Stimulated activated naive CD8-positive, alpha-beta T cell treated with anti-CD3 and anti-CD28 coated beads, Interleukin-15, Interleukin-2, amounts not matched to agents 100 U/mL and 50 U/mL, for 24 hours (primary cell): ENCODE data around the gene PKNOX2.

Experiments
- ATAC-seq: fragments of 150-1000 bp; cut with Tn5 transposase; one replicate; pipeline ENCODE4 v1.10.0; 2021
- DNase-seq: peaks from one replicate; pipeline ENCODE4 v3.0.0; 2021

Gene PKNOX2

DNA sequence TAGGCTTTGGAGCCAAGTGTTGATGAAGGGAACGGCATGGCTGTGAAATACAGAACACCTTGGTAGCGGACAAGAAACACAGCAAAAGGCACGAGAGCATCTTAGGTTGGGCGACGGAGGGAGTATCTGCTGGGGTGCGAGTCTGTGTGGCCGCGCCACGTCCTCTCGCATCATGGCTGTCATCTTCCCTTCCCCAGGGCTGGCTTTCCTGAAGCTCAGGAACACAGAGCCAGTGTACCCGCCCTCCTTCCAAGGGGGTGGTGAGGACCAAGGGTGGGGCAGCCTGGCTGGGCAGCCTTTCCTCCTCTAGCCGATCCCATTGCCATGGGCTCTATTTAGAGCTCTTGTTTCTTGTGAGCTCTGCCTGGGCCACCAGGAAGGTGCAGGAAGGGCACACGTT lies 177.1 kb downstream of the PKNOX2 start:
- ATAC-seq: no peak
- no peak for DNase-seq

DNA sequence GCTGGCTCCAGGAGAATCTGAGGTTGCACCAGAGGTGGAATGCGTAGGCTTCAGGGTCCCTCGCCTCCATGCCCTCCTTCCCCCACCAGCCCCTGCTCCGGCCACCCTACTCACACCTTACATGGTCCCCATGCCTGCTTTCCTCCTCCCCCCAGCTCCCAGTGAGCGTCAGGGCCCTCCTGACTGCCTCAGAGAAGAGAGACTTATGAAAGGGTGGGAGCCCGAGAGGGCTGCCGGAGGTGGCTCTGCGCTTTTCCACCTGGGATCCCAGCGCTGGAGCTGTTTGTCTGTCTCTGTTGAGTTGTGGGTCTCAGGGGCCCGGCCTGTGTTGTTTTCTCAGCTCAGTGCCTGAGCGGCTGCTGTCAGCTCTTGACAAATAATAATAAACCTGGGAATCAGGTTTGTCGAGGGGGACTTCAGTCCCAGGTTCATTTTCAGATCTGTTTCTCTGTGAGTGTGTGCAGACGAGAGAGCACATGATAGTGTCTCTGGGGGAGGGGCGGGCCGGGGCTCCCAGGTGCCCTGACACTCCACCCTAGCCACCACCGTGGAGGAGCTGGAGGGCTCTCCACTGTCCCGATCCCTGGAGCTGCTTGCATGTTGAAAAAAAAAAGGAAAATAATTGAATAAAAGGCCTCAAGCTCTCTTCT lies 177.9 kb downstream of the PKNOX2 start:
- no peak for DNase-seq
- ATAC-seq: no peak

DNA sequence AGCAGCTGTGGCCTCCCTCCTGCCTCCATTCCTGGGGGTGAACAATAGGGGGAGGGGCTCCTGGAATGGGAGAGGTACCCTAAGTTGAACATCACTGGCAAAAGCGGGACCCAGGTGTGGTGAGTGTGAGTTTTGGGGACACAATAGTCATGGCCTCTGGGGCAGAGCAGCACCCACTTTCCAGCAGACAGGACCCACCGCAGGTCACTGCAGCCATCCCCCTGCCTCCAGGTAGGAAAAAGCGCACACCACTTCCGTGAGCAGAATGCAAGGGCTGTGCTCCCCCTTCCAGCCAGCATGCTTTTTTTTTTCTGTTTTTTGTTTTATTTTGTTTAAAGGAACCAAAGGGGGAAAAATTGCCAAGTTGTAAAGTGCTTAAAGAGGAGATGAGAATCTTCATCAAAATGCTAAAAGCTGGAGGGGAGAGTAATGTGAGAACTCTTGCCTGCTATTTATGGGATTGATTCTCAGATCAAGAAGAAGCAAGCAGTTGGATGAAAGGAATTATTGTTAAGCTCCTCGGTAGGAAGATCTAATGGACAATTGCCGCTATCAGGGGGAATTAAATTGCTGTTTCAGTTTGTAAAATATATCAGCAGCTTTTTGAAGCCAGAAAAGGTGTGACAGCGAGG lies 178.7 kb downstream of the PKNOX2 start:
- DNase-seq (no peak), ATAC-seq (no peak)

DNA sequence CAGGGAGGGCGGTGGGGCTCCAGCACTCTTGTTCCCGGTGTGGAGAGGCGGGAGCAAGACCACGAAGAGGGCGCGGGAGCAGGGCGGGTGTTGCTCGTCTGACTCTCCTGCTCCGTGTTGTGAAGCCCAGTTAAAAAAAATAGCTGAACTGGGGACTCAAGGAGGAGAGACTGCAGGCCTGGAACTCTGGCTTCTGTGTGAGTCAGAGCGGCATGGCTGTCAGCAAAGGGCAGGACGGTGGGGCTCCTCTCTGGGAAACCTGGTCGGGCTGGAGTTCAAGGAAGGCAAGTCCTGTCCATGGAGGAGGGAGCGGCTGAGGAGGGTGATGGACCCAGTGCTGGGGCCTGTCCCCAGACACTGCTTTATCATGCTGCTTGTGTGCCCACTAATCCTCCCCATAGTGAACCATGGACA lies 179.2 kb downstream of the PKNOX2 start:
- no peak for DNase-seq
- no peak for ATAC-seq

DNA sequence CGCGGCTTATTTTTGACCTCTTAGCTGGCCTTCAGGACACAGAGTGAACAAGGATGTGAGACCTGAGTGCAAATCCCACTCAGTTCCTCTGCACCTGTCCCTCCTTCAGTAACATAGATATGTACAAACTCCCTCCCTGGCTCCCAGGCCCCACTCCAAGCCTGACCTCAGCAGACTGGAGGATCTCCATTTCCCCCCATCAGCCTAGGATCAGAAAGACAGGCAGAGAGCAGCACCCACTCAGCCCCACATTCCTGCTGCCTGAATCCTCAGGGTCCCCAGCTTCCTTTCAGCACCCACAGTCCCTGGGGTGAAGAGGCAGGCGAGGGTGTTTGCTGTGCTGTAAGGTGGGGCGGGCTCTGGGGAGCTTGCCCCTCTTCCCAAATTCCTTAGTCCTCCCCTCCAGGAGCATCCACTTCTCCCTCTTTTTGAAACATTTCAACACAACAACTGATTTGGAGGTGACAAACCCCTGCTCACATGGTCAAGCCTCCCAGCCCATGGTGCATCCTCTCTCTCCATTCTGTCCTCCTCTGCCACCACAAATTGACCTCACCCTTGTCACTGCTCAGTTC lies 180.4 kb downstream of the PKNOX2 start:
- DNase-seq: no peak
- no peak for ATAC-seq

DNA sequence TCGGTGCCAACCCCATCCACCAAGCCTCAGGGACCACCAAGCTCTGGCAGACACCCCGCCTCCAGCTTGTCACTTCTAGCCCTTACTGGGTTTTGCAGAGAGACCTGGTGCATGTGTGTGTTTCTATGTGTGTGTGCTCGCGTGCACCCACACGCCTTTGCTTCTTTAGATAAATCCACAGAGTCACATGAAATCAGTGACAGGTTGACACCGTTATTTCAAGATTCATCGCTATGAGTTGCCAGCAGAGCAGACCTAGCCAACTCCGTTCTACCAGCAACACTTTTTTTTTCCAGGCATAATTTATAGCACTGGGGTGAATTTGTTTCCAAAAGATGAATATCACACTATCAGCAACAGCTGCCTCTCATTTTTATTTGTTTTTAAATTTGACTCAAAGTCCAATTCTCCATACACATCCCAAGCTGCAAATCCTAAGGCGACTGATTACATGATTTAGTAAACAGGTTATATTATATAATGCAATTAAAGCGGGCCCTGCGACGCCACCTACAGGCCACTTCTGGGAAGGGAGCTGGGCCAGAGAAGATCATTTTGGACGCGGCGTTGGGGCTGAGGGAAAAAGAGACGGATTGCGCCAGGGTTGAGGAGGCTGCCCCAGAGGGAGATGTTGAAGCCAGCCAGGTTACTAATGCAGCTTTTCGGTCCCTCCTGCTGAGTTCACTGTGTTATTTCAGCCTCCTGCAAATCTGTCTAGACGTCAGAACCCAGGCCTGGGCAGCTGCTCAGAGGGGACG lies 181.0 kb downstream of the PKNOX2 start:
- peak; percentile 55 for DNase-seq
- ATAC-seq: no peak

DNA sequence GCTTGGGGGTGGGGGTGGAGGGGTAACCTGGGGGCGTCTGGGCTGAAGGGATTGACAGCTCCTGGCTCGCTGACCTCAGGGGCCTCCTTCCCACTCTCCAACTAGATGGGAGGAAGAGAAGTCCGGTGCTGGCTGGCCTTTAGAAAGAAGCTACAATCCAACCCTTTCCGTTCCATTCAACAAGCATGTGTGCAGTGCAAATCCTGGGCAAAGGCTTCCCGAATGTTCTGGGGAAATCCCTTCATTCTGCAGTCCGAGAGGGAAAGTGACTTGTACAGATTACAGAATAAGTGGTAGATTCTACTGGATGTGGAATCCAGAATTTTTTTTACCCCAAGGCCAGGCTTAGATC lies 181.6 kb downstream of the PKNOX2 start:
- DNase-seq: no peak

DNA sequence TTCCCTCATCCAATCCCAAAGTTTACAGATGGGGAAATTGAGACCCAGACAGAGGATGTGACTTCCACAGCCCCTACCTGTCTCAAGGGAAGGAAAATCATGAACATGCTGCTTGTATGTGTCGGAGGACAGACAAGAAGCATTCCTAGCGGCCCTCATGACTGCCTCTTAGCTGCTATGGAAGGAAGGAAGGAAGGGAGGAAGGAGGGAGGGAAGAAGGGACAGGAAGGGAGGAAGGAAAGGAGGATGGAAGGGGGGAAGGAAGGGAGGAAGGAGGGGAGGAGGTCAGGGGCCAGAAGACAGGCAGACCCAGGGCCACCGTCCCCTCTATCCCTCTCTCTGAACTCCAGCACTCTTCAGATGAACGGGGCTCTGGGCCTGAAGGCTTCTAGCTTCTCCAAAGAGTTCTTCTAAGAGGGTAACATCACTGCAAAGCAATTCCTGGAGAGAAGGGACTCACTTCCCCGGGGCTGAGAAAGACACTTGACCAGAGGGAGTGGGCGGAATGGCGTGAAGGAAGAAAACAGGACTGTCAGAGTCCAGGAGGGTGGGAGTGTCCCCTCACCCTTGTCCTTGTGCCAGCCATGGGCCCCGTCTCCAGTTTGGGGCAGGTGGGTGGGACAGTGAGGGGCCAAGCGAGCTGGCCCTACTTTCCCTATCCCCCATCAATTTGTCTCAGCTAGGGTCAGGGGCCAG lies 182.2 kb downstream of the PKNOX2 start:
- ATAC-seq: no peak
- no peak for DNase-seq

More for the DNA sequence above, 181.6 kb downstream of the PKNOX2 start:
- no peak for ATAC-seq

DNA sequence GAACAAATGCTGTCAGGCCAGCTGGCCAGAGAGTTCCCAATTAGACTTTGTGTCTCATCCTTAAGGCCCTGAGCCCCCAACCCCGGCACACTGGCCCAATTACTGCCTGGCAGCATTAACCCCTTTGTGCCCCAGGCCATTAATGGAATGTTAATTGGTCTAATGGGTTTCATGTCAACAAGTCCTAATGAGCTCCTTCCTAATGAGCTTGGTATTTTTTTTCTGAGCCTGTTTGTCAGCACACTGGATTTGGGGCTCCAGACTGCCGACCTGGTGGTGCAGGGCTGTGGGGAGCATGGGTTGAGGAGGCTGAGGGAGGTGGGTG lies 182.7 kb downstream of the PKNOX2 start:
- ATAC-seq (no peak), DNase-seq (no peak)

DNA sequence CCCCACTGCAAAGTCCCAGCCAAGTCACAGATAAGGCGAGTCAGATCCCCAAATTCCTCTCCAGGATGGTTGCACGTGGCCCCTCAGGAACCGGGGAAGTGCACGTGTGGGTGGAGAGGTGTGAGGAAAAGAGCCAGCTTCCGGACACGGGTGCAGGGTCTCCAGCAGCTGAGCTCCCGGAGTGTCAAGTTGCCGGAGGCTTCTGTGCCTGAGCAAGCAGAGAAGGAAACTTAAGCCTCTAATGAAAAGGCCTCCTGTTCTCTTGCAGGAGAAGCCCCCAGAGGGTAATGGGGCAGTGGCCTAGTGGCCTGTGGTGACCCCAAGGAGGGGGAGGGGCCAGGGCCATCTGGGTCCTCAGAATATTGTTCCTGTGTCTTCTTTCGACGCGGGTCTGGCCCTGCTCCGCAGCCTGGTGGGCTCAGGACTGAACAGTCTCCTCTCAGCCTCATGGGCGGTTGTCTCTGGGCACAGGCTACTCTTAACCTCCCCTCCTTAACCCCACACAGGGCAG lies 183.6 kb downstream of the PKNOX2 start:
- DNase-seq (no peak), ATAC-seq (no peak)

DNA sequence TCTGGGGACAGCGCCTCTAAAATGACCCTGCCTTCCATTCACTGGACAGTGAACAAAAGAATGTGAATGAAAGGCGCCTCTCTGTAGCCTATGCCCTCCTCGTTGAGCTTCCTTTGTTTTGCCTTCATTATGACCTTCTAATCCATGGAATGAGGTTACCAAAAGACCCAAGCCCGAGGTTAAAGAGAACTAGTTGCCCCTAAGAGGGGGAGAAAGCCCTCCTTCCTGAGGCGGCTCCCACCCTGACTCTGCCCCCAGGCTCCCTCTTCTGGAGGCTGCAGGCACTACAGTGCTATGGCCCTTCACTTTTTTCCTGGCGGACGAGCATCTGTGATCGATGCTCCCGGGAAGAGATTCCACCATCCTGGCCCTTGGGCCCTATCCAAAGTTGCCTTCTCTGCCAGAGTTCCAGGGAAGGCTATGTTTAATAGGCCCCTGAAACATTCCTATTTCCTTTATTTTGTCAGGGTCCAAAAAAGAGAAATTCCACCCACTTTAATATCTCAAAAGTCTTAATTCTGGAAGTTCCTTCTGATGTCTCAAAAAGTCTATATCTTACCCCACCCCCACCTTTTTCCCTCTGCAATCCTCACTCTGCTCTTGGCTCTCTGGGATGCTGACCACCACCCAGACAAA lies 184.2 kb downstream of the PKNOX2 start:
- DNase-seq (peak; percentile 70), ATAC-seq (no peak)

DNA sequence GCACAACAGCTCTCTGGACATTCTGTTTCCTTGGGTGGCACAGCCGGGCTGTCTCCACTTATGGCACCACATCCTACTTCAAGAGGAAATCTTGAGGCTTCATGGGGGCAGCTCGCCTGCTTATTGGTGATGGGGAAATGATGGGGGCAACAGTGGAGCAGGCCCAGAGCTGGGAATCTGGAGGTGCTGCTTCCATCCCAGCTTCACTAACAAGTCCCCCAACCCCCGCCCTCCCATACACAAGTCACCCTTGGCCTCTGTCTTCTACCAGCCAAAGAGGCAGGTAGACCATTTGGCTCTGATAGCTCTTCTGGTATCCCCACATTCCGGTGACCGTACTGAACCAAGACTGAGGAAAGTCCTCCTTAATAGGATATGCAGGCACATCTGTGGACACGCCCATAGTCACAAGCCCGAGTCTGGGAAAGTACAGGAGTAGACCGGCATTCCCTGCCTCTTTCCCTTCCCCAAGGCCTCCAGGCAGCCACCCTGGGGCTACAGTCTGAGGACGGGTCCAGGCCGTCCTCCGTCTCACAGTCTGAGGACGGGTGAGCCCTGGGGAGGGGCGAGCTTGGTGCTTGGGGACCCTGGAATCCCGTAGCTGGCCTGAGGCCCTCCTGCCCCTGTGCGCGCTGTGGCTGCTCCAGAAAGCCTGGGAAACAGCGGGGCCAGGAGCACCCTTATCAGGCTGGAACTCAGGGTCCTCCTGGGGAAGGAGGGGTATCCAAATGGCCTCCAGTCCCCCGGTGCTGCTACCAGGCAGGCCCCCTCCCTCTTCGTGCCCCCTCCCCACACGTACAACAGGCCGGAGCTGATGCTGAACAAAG lies 185.9 kb downstream of the PKNOX2 start:
- no peak for ATAC-seq
- no peak for DNase-seq

DNA sequence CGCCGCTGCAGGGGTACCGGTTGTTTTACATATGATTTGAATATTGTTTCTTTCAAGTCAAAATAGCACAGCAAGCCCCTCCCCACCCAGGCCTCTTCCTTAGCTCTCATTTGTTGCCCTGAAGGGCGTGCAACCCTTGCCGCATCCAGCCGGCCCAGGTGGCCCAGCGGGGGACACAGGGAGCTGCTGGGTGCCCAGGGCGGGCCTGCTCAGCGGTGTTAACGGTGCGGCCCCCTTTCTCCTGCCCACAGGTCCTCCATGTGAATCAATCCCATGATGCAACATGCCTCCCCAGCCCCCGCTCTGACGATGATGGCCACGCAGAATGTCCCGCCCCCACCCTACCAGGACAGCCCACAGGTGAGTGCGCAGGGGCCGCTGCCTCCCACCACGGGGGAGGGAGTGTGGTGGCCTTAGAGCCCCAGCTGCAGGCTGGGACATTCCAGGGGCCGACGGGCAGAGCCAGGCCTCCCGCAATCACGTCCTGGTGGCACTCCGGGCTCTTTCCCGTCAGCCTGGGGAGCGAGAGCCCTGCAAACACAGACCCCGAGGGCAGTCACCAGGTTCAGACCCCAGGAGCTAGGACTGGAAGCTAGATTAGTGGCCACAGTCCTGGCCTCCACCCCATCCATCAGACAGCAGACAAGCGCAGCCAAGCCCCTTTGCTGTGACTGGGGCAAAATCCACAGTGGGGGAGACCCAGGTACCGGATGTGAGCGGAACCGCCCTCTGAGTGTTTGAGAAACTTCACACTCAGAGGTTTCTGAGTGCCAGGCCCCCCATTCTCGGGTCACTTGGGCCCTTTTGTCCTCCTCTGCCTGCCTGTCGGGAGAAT lies 186.7 kb downstream of the PKNOX2 start:
- no peak for DNase-seq
- ATAC-seq: no peak

DNA sequence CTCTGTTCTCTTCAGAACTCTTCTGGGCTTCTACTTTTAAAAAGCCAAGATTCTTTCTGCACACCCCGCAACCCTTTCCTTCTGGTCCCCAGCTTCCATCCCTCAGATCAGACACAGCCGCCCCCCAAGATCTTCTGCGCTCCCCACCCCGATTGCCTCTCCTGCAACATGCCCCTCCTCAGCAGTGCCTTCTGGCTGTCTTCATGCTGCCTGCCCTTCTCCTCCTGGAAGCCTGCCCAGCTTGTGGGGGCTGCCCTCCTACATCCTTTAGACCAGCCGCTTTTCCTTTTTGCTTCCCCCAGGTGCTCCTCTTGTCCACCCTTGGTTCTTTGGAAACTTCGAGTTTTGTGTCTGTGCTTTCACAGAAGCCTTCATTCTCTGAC lies 187.3 kb downstream of the PKNOX2 start:
- DNase-seq: no peak
- no peak for ATAC-seq

DNA sequence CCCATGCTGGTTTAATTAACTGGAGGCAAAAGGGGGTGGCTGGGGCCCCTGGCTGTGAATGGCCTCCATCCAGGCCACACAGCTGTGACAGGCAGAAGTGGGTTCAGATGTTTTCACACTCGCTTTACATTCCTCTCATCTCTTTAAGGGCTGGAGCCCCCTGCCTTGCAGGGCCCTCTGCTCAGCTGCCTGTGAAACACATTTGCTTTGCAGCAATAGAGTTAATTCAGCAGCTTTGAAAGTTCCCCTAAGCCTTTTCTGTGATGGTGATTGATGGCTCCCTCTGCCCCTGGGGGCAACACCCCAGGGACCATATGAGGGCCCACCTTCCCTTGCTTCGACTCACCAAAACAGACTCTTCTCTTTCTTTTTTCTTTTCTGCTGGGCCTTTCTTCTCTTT lies 192.2 kb downstream of the PKNOX2 start:
- DNase-seq (no peak), ATAC-seq (no peak)

DNA sequence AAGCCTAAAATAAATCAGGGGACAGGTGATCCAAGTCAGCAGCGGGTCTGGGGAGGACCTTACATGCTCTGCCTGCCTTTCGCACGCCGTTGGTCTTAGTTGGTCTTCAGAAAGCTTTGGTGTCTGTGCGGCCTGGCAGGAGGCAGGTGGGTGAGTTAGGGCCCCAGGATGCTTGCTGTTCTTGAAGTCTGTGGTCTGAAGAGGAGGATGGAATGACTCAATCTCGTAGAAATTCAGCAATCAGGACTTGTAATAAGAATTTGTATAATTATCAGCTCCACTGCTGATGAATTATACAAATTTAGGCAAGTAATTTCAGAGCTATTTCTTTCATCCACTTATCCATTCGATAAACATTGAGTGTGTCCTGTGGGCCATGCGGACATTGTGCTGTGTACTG lies 193.0 kb downstream of the PKNOX2 start:
- ATAC-seq: no peak

DNA sequence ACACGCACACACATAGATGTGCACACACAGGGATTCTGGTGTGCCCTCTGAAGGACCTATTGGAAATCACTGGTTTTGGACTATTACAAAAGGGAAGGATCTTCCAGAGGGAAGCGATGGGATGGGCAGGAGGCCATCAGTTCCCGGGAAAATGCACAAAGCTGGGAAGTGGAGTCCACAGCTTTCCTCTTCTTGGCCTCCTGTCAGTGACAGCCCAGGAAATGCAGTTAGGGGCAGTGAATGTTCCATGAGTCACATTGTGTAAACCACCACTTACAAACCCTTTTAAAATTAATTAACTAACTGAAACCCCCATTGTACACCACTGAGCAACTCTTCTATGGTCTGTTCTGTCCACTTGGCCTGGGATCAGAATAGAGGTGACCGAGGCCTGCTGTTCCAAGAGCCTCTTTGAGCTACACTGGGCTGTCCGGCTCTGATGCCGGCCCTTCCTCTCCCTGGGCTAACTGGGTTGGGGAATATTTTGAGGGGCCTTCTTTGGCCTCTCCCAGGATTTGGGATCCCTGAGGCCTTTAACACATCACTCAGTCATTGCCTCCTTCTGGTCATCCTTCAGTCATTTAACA lies 193.8 kb downstream of the PKNOX2 start:
- no peak for ATAC-seq
- no peak for DNase-seq

More for the DNA sequence above, 193.0 kb downstream of the PKNOX2 start:
- DNase-seq: no peak

DNA sequence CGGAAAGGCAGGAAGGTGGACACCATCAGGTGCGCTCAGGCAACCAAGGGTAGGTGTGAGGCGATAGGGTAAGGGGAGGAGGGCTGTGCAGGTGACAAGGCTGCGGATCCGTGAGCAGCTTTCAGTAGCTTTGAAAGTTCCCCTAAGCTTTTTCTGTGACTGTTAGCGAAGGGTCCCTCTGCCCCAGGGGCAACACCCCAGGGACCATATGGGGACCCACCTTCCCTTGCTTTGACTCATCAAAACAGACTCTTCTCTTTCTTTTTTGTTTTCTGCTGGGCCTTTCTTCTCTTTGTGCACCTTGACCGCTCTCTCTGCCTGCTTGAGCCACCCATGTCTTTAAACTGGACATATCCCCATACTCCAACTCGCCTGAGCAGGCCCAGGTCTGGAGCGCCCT lies 194.6 kb downstream of the PKNOX2 start:
- DNase-seq (no peak), ATAC-seq (no peak)

DNA sequence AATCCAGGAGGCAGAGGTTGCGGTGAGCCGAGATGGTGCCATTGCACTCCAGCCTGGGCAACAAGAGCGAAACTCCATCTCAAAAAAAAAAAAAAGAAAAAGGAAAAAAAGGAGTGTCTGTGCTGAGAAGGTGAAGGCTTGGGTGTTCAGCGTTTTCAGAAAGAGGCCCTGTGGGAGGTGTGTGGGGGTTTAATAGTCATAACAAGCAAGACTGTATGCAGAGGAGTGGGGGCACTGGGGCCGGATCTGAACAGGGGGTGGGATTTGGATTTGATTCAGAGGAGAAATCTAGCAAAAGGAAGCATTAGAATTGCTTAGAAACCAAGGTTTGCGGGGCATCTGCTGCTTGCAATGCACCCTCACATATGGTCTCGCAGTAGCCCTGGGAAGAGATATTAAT lies 195.5 kb downstream of the PKNOX2 start:
- no peak for ATAC-seq

More for the DNA sequence above, 195.5 kb downstream of the PKNOX2 start:
- DNase-seq: no peak
